BE2C (cell line): ENCODE data around the gene GLRX5.

ENCODE experiments used
- DNase-seq: peaks from one replicate; pipeline ENCODE4 v3.0.0-alpha.2; 2020
- H3K27me3 ChIP-seq: fragments of 250-450 bp; sonication (Bioruptor Pico); 2 replicates; pipeline ENCODE4 v1.5.1; 2020; ENCODE audit warnings: mild to moderate bottlenecking
- H3K36me3 ChIP-seq: fragments of 250-450 bp; sonication (Bioruptor Pico); 2 replicates; pipeline ENCODE4 v1.5.1; 2020; ENCODE audit warnings: mild to moderate bottlenecking
- H3K4me1 ChIP-seq: fragments of 250-450 bp; sonication (Bioruptor Pico); 2 replicates; pipeline ENCODE4 v1.5.1; 2020
- H3K4me3 ChIP-seq: 2 replicates; pipeline ENCODE4 v1.5.1; 2011; ENCODE audit warnings: low read depth, low read length
- H3K9me3 ChIP-seq: fragments of 250-450 bp; sonication (Bioruptor Pico); 2 replicates; pipeline ENCODE4 v1.5.1; 2020
- CTCF ChIP-seq: IDR thresholded peaks from 2 replicates; pipeline ENCODE4 v1.5.1; 2012; ENCODE audit warnings: mild to moderate bottlenecking, low read depth, low read length

The GLRX5 gene

GRCh38 chr14:95493976-95494375, 40.9 kb upstream of the GLRX5 start:
- H3K4me3 ChIP-seq: no peak overlapping the region
- H3K4me1 ChIP-seq: peaks cover 20% of the 10 kb centered on the region
- DNase-seq: no peak
- H3K9me3 ChIP-seq: no peaks in the 10 kb centered on the region
- no peak for TF ChIP-seq CTCF
- H3K27me3 ChIP-seq: no peaks in the 10 kb centered on the region
- no peaks in the 10 kb centered on the region for H3K36me3 ChIP-seq

GRCh38 chr14:95494456-95494855, 40.4 kb upstream of the GLRX5 start:
- TF ChIP-seq CTCF: no peak
- no peaks in the 10 kb centered on the region for H3K36me3 ChIP-seq
- no peak overlapping the region for H3K4me3 ChIP-seq
- peaks cover 23% of the 10 kb centered on the region for H3K4me1 ChIP-seq
- DNase-seq: no peak
- H3K9me3 ChIP-seq: no peaks in the 10 kb centered on the region
- no peaks in the 10 kb centered on the region for H3K27me3 ChIP-seq

- H3K36me3 ChIP-seq: no peaks in the 10 kb centered on the region
- H3K9me3 ChIP-seq: no peaks in the 10 kb centered on the region
- H3K4me1 ChIP-seq: peaks cover 23% of the 10 kb centered on the region
- no peak overlapping the region for H3K4me3 ChIP-seq
- no peak for TF ChIP-seq CTCF
- no peaks in the 10 kb centered on the region for H3K27me3 ChIP-seq
- DNase-seq: no peak
Observed at GRCh38 chr14:95495076-95495475, 39.8 kb upstream of the GLRX5 start.

- Histone ChIP-seq H3K36me3 (no peaks in the 10 kb centered on the region), H3K4me1 (peaks cover 23% of the 10 kb centered on the region), H3K27me3 (no peaks in the 10 kb centered on the region), H3K4me3 (no peak overlapping the region), H3K9me3 (no peaks in the 10 kb centered on the region)
- no peak for DNase-seq
- no peak for TF ChIP-seq CTCF
Observed at GRCh38 chr14:95495538-95496025, 39.3 kb upstream of the GLRX5 start.

- no peak for DNase-seq
- Histone ChIP-seq H3K4me3 (no peak overlapping the region), H3K27me3 (no peaks in the 10 kb centered on the region), H3K36me3 (no peaks in the 10 kb centered on the region), H3K4me1 (peaks cover 23% of the 10 kb centered on the region), H3K9me3 (no peaks in the 10 kb centered on the region)
- no peak for TF ChIP-seq CTCF
Observed at GRCh38 chr14:95496111-95496681, 38.7 kb upstream of the GLRX5 start.

GRCh38 chr14:95496690-95497259, 38.1 kb upstream of the GLRX5 start:
- Histone ChIP-seq H3K36me3 (no peaks in the 10 kb centered on the region), H3K4me1 (peaks cover 23% of the 10 kb centered on the region), H3K9me3 (no peaks in the 10 kb centered on the region), H3K27me3 (no peaks in the 10 kb centered on the region), H3K4me3 (no peak overlapping the region)
- TF ChIP-seq CTCF: no peak
- no peak for DNase-seq
